Measurements from ENCODE around the gene ETV7. TPM values are rescaled to one million over a fixed set of nuclear protein-coding genes. Genes with fewer than 3 reads are reported as not detected.

Gene ETV7
- total and polyA plus RNA-seq, 2 of the 13 experiments (the other 11 are each of a cell fraction or from before 2014, with no cell fraction given), result not detected

- TF ChIP-seq ZNF503 (CRISPR knock-in tag; IDR thresholded peaks at IDR 0.05) (no peak), ZNF724P (CRISPR knock-in tag; IDR thresholded peaks at IDR 0.05; ENCODE audit: borderline replicate concordance) (no peak), ZNF331 (CRISPR knock-in tag; IDR thresholded peaks at IDR 0.05) (no peak)
Measured at GRCh38 chr6:36333171-36333895, 54.1 kb downstream of the ETV7 start (continued).

DNA sequence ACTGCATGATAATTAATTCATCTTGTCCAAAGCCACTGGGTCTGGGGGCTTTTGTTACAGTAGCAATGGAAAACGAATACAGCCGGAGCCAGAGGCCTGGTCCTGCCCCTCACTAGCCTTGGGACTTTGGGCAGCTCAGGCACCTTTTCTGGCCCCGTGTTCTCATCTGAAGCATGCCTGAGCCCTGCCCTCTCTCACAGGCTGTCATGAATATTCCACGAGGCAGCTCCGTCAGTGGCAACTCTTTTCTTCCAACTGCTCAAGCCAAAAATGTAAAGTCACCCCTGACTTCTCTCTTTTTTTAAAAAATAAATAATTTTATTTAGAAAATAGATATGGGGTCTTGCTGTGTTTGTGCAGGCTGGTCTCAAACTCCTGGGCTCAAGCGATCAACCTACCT lies 56.1 kb downstream of the ETV7 start:
- WGBS (ENCODE audit: low lambda C conversion rate), result 28% methylated on average over 5 of the region's 6 CpGs
- FAIRE-seq, result no peak
- no peak for TF ChIP-seq MYC (CRISPR knock-in tag; IDR thresholded peaks at IDR 0.05; ENCODE audit: borderline replicate concordance)
- TF ChIP-seq HNF1B (CRISPR knock-in tag; IDR thresholded peaks at IDR 0.05), result no peak
- no peak for TF ChIP-seq ZBTB42 (CRISPR knock-in tag; IDR thresholded peaks at IDR 0.05)
- TF ChIP-seq ONECUT2 (CRISPR knock-in tag; IDR thresholded peaks at IDR 0.05), result no peak
- TF ChIP-seq, protein P1, sequence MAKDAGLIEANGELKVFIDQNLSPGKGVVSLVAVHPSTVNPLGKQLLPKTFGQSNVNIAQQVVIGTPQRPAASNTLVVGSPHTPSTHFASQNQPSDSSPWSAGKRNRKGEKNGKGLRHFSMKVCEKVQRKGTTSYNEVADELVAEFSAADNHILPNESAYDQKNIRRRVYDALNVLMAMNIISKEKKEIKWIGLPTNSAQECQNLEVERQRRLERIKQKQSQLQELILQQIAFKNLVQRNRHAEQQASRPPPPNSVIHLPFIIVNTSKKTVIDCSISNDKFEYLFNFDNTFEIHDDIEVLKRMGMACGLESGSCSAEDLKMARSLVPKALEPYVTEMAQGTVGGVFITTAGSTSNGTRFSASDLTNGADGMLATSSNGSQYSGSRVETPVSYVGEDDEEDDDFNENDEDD (CRISPR knock-in tag; IDR thresholded peaks at IDR 0.05; ENCODE audit: borderline replicate concordance), result no peak
- no peak for TF ChIP-seq ZBTB8A (CRISPR knock-in tag; IDR thresholded peaks at IDR 0.05; ENCODE audit: borderline replicate concordance, low read depth)
- no peak for TF ChIP-seq MIER2 (CRISPR knock-in tag; IDR thresholded peaks at IDR 0.05)
- TF ChIP-seq MAZ (IDR thresholded peaks at IDR 0.05; ENCODE audit: borderline replicate concordance, low read depth, low read length), result no peak
- TF ChIP-seq MAZ (CRISPR knock-in tag; IDR thresholded peaks at IDR 0.05; ENCODE audit: low read depth), result no peak
- TF ChIP-seq NR2F1 (CRISPR knock-in tag; IDR thresholded peaks at IDR 0.05), result no peak
- TF ChIP-seq MXD4 (CRISPR knock-in tag; IDR thresholded peaks at IDR 0.05), result no peak
- no peak for TF ChIP-seq CCDC6 (CRISPR knock-in tag; IDR thresholded peaks at IDR 0.05)
- no peak for TF ChIP-seq ZNF672 (CRISPR knock-in tag; IDR thresholded peaks at IDR 0.05)
- no peak for TF ChIP-seq ZSCAN20 (CRISPR knock-in tag; IDR thresholded peaks at IDR 0.05; ENCODE audit: borderline replicate concordance)
- TF ChIP-seq IRF1 (CRISPR knock-in tag; IDR thresholded peaks at IDR 0.05; ENCODE audit: low read depth), result no peak
- TF ChIP-seq CBFB (CRISPR knock-in tag; IDR thresholded peaks at IDR 0.05), result no peak

More for the DNA sequence above, 56.1 kb downstream of the ETV7 start:
- ATAC-seq (no peak), DNase-seq (ENCODE audit: low spot score) (no peak)
- Histone ChIP-seq H3K4me3 (replicated peaks in 1 of 3; ENCODE audit: insufficient read depth in 1 of 3, low read depth in 2 of 3, low read length in 3 of 3) (no peak overlapping the region), H3K9ac (ENCODE audit: insufficient read depth, low read depth, low read length) (no peak overlapping the region), H3K36me3 (replicated peaks in 1 of 2; ENCODE audit: control insufficient read depth in 1 of 2, insufficient read depth in 2 of 2, low read length in 2 of 2) (no peaks in the 10 kb centered on the region; a peak in 1 of 5 replicates), H3K4me2 (ENCODE audit: low read depth, low read length) (no peak overlapping the region), H3K27ac (ENCODE audit: extremely low read length, insufficient read depth, low read length) (no peak overlapping the region), H4K20me1 (ENCODE audit: insufficient read depth, low read length) (no peaks in the 10 kb centered on the region), H2AFZ (ENCODE audit: low read length) (no peak overlapping the region), H3K79me2 (ENCODE audit: insufficient read depth, low read length) (no peaks in the 10 kb centered on the region), H3K4me1 (ENCODE audit: insufficient read depth, low read length) (peaks cover 26% of the 10 kb centered on the region), H3K27me3 (ENCODE audit: control insufficient read depth in 1 of 2, insufficient read depth in 2 of 2, low read length in 2 of 2) (peaks cover 4 to 46% of the 10 kb centered on the region in 2 experiments; a peak in 4 of 5 replicates), H3K9me3 (ENCODE audit: low read length) (no peaks in the 10 kb centered on the region)
- in situ Hi-C loops (cut with HindIII; ENCODE audit: extremely low pct_ligation_motif_present, low pct_unique_long_range_greater_than_20kb) (no loop called here), intact Hi-C loops (cut with micrococcal nuclease; ENCODE audit: unreplicated experiment) (no loop called here)
- BruUV-seq (replicated peaks), result no TSS peak
- ChIA-PET POLR2A (no interaction called here), CTCF (ENCODE audit: low intra/inter-chr PET ratio, low total read pairs) (no interaction called here)
